NCI-H345 treated with DMSO at 0.1 percent for 48 hours (cell line): ENCODE measurements around the gene COA4.

Experiments used
- DNase-seq: peaks from one replicate; lab custom pipeline; 2025; ENCODE audit not compliant: unreplicated experiment; lab: John Stamatoyannopoulos, UW

COA4 gene

GRCh38 chr11:73866095-73866579 is 10.5 kb downstream of the COA4 start:
- no peak for DNase-seq

DNA sequence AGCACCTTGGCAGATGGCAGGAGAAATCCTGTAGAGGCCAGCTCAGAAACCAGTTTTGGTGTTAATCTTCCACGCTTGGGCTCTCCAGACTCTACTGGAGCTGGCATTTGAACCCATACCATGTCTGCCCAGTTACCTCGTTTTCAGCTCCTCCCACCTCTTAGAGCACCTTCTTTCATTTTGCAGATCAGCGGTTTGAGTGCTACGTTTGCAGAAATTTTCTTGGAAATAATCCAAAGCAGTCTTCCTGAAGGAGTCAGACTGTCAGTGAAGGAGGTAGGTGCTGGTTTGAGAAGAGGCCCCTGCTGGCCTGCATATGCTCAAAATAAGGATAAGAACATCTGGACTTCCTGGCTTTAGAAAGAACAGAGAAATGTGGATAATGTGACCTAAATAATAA is 13.7 kb downstream of the COA4 start:
- no peak for DNase-seq

DNA sequence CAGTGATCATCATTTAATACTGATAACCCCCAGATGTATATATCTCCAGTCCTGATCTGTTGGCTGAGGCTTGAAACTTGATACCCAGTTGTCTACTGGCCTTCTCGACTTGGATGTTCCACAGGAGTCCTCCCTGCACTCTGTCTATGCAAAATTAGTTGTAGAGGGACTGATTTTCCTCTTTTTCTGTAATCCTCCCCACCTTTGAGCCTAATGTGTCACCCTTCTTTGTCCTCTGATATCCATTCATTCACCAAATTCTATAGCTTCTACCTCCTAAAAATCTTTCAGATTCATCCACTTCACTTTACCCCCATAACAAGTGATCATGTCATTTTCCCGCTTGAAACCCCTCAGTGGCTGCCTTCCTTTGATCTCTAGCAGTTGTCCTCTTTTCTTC is 16.4 kb downstream of the COA4 start:
- no peak for DNase-seq

- no peak for DNase-seq
These were observed 17.0 kb downstream of the COA4 start for GRCh38 chr11:73859671-73860070.

DNA sequence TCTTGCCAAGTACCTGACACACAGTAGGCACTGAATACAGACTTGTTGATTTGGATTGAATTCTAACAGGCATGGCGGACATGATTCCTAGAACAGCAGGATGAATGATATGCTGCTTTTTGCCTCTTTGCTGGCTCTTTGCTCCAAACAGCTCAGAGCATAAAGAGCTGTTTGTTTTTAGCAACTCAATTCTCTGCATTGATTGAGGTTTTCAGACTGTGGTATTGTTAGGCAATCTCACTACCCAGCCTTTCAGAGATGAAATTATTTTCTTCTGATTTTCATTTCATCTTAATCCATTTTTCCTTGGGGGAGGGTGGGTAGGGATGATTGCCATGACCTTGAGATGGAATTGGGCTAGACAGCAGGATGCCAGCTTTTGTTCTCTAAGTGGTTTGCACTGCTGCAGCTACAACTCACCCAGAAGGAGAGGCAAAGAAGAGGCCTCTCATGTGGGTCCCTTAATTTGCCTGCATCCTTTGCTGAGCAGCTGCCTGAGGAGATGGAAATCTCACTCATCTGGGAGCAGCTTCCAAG is 20.5 kb downstream of the COA4 start:
- DNase-seq, result no peak

GRCh38 chr11:73854680-73855079 is 22.0 kb downstream of the COA4 start:
- no peak for DNase-seq

GRCh38 chr11:73852049-73852448 is 24.6 kb downstream of the COA4 start:
- DNase-seq, result no peak

- DNase-seq, result no peak
These were observed 25.4 kb downstream of the COA4 start for GRCh38 chr11:73851046-73851764.

- no peak for DNase-seq
These were observed 37.6 kb downstream of the COA4 start for GRCh38 chr11:73839123-73839457.

DNA sequence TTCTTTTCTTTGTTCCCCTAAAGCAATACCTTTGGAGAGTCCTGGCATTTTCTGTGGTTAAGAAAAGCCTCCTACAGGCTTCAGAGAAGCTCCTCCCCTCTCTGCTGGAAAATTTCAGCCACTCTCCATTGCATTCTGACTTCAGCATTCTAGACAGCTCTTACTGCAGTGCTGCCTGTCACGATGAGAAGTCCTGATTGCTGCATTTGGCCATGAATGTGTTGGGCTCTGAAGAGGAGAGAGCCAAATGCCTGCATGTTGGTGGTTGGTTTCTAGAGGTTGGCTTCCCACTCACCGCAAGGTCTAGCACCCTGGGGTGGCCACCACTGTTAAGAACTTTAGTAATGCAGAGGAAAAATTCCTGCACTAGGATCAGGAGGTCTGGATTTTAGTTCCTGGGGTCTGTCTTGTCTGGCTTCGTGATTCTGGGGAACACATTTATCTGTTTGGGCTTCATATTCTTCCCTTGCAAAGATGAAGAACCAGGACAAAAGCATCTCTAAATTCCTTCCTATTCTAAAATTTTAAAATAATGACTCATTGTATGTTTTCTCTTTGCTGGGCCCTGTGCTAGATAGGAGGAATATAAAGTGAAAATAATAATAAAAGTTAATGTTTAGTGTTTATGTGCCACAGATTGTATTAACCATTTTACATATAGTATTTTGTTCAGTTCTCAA is 38.1 kb downstream of the COA4 start:
- DNase-seq, result no peak

GRCh38 chr11:73833067-73833466 is 43.6 kb downstream of the COA4 start:
- no peak for DNase-seq

GRCh38 chr11:73830261-73830660 is 46.4 kb downstream of the COA4 start:
- DNase-seq, result no peak
